Stimulated activated CD8-positive, alpha-beta memory T cell treated with anti-CD3 and anti-CD28 coated beads, Interleukin-15, amount 100 ng/mL, for 4 hours (primary cell): ENCODE data around the gene TRIM69.
A peak's percentile ranks its signal among the peaks of the same experiment; 100 is the strongest.
"Not testable (repeated sequence)": the region's sequence is repeated elsewhere in the genome, so short reads cannot be mapped to it uniquely, and the experiment has no call there.

Experiments used
- DNase-seq, 2 donors: peaks; one replicate each; pipeline ENCODE4 v3.0.0-alpha.2; 2020; ENCODE audit warnings: low read depth in 2 of 2

TRIM69 gene

DNA sequence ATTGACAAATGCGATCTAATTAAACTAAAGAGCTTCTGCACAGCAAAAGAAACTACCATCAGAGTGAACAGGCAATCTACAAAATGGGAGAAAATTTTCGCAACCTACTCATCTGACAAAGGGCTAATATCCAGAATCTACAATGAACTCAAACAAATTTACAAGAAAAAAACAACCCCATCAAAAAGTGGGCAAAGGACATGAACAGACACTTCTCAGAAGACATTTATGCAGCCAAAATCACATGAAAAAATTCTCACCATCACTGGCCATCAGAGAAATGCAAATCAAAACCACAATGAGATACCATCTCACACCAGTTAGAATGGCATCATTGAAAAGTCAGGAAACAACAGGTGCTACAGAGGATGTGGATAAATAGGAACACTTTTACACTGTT lies 7.1 kb downstream of the TRIM69 start:
- not testable (repeated sequence) for DNase-seq

DNA sequence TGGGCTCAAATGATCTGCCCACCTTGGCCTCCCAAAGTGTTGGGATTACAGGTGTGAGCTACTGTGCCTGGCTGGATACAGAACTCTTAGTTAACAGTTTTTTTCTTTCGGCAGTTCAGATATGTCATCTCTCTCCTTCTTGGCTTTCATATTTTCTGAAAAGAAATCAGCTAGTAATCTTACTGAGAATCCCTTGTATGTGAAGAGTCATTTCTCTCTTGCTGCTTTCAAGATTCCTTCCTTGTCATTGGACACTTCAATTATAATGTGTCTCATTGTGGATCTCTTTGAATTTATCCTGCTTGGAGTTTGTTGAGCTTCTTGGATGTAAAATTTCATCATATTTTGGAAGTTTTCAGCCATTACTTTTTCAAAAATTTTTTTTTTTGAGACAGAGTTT lies 17.0 kb downstream of the TRIM69 start:
- no peak for DNase-seq

DNA sequence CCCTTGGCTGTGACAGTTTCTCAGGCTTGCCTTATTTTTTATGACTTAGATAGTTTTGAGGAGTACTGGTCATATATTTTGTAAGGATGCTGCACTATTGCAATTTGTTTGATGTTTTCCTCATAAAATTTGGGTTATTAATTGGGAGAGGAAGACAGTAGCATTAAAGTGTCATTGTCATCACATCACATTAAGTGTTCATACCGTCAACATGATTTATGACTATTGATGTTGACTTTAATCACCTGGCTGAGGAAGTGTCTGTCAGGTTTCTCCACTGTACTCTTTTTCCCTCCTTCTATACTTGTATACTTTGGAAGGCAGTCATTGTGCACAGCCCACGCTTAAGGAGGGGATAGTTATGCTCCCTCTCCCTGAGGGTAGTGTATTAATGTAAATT lies 26.9 kb downstream of the TRIM69 start:
- no peak for DNase-seq

DNA sequence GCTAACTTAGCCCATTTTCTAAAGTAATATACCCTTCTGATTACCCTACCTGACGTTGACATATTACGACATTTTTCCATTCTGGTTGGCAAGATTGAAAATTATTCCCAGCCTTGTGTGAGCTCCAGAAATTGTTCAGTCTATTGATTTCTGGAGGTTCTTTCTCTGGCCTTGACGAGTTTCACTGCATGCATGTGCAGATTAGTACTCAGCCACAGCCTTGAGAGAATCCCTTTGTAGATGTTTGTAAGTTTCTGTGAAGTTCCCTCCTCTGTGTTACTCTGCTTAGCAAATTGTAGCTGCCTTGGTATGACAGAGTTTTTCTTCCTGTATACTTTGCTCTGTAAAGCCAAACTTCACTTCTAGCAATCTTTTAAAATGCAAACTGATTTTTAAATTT lies 27.5 kb downstream of the TRIM69 start:
- DNase-seq, result no peak

DNA sequence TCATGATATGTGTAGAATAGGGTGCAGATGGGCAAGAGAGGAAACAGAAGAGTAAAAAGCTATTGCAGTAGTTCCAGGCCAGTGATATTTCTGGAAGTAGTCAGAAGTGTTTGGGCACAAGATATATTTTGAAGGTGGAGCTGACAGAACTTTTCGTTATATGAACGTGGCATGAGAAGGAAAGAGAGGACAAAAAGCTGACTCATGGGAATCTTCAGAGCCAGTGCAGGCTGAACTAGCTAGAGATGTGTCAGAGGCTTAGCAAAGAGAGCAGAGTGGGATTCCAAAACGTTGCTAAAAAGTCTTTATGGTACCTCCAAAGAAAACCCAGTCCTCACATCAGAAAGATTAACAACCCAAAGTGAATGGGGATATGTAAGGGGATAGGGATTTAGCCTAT lies 28.7 kb downstream of the TRIM69 start:
- DNase-seq, result no peak

DNA sequence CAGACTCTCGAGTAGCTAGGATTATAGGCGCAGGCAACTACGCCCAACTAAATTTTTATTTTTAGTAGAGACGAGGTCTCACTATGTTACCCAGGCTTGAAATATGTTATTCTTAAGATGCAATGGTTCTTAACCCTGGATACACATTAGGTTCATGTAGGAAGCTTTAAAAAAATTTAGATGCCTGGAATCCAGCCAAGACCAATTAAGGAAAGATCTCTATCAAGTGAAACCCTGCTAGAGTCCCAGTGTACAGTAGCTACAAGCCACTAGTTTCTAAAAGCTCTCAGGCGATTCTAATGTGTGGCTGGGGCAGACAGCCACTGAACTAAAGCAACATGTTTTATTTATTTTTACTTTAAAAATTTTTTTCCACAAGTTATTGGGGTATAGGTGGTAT lies 33.2 kb downstream of the TRIM69 start:
- no peak for DNase-seq

DNA sequence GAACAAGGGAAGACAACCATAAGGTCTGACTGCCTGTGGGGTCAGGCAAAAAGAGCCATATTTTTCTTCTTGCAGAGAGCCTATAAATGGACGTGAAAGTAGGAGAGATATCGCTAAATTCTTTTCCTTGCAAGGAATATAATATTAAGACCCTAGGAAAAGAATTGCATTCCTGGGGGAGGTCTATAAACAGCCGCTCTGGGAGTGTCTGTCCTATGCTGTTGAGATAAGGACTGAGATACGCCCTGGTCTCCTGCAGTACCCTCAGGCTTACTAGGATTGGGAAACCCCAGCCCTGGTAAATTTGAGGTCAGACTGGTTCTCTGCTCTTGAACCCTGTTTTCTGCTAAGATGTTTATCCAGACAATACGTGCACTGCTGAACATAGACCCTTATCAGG lies 34.4 kb downstream of the TRIM69 start:
- DNase-seq, result not testable (repeated sequence)

DNA sequence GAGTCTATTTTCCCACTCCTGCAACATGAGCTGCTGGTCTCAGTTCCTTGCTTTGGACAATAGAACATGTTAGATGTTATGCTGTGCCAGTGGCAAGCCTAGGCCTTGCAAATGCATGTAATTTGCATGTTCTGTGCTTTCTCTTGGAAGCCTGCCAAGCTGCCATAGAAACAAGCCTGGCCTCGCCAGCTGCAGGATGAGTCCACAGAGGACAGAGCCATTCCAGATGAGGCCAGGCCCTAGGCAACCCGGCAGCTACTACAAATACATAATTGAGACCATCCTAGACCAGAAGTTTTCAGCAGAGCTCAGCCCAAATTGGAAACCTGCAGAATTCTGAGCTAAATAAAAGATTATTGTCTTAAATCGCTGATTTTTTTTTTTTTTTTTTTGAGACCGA lies 39.6 kb downstream of the TRIM69 start:
- no peak for DNase-seq

DNA sequence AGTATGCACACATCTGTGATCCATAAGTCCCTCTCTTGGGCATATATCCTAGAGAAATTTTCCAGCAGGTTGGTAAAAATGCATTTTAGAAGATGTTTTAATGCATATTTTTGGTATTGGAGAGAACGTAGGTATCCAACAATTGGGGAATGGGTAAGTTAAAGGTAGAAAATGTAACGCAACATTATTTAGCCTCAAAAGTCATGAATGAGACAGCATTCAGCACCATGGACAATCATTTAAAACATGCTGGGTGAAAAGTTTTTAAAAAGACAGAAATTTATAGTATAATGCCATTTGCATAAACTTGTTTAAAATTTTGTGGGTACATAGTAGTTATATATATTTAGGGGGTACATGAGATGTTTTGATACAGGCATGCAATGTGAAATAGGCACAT lies 43.4 kb downstream of the TRIM69 start:
- no peak for DNase-seq

DNA sequence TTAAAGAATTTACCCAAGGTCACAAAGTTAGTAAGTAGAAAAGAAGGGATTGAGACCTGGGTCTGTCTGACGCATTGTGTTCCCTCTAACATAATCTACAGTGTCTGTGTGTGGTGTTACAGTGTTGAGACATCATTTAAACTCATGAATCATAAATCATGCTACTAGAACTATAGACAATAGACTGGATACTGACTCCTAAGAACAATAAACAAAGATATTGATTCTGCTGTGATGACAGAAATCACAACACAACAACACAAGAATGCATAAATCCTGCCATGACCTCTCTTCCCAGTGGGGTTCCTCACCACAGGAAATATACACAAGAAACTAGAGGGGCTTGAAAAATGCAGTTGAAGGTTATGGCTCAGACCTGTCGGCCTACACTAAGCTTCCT lies 44.3 kb downstream of the TRIM69 start:
- DNase-seq, result no peak

DNA sequence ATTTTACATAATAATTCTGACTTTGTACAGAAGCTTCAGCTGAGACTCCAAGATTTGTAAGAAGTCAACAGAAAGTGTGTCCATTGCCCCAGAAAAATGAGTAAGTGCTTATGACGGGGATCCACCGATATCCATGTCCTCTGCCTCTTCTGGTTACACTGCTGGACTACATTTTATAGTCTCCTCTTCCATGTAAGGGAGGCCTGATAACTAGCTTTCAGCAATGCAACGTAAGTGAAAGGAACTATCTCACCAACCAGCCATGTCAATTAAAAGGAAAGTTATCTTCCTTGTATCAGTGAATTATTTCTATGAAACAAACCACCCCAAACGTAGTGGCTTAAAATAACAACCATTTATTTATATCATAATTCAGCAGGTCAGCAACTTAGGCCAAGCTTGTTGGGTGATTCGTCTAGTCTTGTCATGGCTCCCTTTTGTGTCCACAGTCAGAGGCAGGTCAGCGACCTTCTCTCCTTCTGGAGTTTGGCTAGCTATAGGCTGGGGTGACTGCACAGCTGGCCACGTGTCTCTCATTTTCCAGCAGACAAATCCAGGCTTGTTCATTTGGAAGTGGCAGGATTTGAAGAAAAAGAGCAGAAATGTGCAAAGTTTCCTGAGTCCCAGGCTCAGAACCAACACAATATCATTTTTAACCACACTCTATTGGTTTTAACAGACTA lies 44.9 kb downstream of the TRIM69 start:
- DNase-seq, result no peak

DNA sequence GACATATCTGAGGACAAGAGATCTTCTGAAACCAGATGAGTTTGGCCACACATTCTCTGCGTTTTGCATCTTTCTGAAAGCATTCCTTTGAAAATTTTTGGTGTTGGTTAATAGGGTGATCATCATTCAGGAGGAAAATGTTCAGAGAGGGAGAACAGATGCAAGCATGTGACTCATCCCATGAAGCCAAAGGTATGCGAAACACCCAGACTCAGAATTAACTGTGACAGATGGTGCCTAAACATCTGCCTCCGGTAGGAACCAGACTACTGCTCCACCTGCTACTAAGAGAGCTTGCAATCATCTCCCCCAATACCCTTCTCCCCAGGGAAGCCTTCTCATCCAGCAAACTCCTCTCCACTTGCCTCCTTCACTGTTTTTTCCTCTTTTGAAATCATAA lies 46.2 kb downstream of the TRIM69 start:
- DNase-seq, result no peak

DNA sequence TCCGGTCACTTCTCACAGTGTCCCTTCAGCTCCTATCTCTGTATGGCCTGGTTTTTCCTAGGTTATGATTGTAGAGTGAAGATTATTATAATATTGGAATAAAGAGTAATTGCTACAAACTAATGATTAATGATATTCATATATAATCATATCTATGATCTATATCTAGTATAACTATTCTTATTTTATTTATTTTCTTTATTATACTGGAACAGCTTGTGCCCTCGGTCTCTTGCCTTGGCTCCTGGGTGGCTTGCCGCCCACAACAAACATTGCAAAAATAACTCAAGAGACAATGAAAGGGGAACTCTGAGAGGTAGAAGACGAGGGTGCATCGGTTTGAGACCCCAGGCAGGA lies 48.6 kb downstream of the TRIM69 start:
- not testable (repeated sequence) for DNase-seq

DNA sequence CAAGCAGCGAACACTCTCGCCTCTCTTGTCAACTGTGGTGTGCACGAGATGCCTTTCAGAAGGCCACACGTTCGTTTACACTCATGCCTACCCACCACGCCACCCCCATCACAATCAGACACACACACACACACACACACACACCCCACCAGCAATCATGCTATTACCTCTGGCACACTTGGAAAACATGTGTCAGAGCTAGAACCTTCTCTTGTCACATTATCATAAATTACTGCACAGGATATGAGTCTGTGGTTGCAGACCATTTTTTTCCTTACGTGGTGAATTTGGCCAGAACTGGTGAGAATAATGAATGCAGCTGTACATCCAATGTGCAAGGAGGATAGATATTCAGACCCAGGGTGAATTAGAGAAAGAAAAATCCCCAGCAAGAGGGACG lies 52.4 kb downstream of the TRIM69 start:
- peak in 1 of 2 donors; percentile 19 for DNase-seq

DNA sequence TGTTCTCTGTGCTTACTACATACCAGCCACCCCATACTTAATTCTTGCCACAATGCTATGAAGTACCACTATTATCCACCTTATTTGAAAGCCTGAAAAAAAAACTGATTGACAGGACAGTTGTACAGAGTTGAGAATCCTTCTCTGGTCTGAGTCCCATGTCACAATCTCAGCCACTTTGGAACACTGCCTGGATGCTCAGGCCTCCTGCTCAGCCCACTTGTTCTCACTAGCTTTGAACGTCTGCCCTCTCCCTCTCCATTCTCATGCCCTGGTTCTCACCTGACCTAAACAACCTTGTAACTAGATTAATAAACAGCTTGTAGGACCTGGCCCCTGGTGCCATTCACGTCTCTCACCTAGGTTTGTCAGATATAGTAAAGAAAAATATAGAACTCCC lies 53.9 kb downstream of the TRIM69 start:
- DNase-seq, result no peak

DNA sequence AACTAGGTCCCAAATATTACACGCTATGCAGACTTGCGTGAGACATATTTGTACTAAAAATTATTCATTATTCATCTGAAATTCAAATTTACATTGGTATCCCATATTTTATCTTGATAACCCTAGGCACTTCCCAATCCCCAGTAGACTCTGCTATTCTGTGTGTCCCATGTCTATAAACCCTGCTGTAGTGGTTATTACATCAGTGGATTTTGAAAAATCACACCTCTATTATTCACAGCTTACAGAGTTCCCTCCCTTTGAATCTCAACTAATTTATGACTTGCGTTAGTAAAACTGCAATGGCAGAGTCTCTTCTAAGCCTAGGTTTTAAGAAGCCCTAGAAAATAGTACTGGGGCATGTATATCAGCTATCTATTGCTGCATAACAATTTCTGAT lies 54.3 kb downstream of the TRIM69 start:
- no peak for DNase-seq

DNA sequence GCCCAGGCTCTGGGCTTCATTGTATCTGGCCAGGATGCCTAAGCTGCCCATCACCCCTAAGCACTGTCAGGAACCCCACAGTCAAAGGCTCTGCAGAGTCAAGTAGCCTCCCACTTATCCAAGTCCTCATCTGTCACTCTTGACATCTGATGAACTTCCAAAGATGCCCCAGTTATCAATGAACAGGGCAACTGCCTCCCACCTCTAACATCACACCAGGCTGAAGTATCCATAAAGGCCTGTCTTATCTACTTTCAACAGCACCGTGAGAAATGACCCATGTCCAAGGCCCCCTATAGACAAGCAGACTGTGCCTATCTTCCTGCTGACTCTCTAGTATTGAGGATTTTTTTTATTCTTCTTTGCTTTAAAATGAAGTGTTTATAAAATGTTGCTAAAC lies 56.4 kb downstream of the TRIM69 start:
- no peak for DNase-seq

DNA sequence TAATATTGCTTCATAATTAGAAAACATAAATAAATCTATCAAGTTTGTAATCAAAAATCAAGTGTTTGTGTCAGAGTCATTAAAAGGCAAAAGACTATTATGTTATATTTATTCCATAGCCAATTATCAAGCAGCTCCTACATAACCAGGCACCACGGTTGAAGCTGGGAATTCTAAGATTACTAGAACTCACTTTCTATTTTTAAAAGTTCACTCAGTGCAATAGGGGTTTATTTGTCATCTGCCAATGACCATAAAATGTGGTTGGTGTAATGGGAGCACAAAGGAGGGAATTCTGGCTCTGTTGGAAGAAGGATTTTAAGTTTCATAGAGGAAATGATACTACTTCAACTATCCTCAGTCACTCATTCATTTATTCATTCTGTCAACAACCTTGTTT lies 57.7 kb downstream of the TRIM69 start:
- DNase-seq, result no peak

DNA sequence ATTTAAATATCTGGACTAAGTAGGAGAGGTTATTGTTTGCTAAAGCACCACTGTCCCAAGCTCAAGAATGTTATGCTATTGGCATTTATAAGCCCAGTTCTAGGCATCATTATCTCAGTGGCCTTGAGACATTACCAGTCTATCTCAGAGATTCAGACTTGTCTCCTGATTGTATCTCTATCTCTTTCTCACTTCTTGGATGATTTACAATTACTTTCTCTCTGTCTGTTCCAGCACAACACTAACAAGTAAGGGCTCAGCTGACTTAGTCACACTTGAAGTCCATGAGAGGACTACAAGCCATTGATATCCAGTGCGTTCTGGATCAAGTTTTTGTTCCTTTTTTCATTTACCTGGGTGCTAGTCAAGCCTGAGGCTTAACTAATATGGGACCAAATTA lies 60.2 kb downstream of the TRIM69 start:
- no peak for DNase-seq

DNA sequence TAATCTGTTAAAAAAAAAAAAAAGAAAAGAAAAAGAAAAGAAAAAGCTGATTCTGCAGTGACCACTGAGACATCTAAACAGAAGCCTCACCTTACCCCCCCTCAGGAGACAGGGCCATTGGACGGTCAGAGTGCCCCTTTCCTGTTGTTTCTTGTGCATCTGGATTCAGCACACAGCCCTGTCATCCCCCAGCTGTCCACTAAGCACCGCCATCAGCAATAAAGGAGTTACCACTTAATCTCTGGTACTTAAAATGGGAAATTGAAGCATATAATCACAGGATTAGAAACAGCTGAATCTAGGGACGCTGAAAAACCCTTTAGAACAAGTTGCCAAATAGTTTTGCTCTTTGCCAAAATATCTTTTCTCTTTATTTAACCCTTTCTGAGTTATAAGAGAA lies 62.5 kb downstream of the TRIM69 start:
- no peak for DNase-seq

DNA sequence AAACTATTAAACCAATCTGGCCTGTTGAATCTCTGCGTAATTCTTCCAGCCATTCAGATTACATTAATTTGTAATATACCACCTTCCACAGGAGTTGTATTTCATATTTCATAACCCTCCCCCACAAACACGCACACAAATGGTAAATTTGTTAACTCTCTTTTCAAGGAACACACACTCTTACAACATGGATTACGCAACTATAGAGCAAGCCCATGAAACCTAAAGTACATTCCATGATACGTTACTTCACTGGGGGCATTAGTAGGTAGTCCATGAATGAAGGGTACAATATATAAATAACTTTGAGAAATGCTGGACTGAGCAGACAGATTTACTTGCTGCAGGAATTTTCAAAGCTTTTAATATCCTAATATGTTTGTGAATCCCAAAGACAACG lies 65.0 kb downstream of the TRIM69 start:
- no peak for DNase-seq

DNA sequence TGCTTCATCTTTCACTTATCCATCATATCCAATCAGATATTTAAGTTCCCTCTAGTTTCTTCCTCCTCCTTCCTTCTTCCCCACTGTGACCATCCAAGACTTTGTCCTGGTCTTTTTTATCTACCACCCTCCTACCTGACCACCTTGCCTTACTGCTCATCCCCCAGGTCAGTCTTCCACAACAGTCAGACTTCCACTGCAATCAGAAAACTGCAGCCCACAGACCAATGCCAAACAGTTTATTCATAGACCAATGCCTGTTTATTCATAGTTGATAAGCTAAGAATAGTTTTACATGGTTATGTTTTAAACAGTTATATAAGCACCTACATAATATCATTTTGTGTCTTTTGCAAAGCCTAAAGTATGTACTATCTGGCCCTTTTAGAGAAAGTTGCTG lies 65.5 kb downstream of the TRIM69 start:
- DNase-seq, result no peak

DNA sequence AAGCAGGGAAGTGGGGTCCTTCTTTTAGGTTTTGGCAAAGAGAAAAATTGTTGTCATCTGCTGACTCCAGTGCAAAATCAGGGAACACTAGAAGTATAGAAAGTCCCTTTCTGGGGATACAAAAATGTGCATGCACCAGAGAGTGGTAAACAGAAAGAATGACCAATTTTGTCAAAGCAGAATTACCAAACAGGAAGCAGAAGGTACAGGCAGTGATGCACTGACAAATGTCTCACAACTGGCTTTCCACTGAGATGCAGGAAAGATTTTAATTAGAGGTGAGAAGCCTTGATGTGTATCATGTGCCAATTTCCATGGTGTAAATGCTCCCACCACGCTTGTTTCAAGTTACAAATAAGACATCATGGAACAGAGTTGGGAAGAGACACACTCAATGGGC lies 66.0 kb downstream of the TRIM69 start:
- no peak for DNase-seq

DNA sequence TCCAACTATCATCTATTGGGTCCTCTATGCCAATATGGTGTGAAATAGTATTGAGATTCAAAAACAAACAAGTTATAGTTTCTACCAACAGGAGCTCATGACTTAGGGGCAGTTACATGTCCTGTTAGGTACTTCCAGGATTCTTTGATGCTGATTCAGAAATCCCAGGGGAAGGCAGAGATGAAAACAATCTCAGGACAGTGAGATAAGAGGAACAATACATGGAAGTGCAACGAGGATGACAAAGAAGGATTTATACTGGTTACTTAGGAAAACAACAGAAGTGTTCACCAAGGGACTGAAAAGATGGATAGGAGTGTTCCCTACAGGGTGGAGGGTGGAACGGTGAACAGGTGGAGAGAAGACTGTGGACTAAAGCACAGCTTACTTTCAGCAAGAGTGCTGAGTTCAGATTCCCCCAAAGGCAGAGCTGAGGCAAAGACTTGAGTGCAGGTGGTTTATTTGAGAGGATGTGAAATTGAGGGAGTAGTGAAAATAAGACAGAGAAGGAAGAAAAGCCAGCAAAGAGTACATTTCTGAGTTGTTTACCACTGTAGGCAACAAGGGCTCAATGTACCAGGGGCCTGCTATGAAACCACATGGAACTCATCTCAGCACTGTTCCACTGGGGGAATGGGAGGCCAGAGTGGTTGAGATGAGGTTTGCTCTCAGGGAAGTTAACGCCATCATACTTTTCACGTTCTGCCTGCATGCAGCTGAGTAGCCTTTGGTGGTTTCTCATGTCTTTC lies 68.1 kb downstream of the TRIM69 start:
- DNase-seq, result no peak
